GM12892 (cell line): ENCODE measurements around the gene NACC2.

ENCODE experiments used
- POLR2A ChIP-seq: IDR thresholded peaks from 2 replicates; pipeline ENCODE4 v1.6.1; 2011; ENCODE audit warnings: low read depth, low read length, control low read depth
- POLR2AphosphoS5 ChIP-seq: IDR thresholded peaks from 2 replicates; pipeline ENCODE4 v1.6.1; 2011; ENCODE audit warnings: low read depth, low read length, control low read depth
- TAF1 ChIP-seq: IDR thresholded peaks from 2 replicates; pipeline ENCODE4 v1.6.1; 2011; ENCODE audit warnings: low read depth, mild to moderate bottlenecking, control low read depth, low read length, borderline replicate concordance

GRCh38 chr9:136013524-136014034 is 81.5 kb downstream of the NACC2 start:
- TF ChIP-seq POLR2A (no peak), POLR2AphosphoS5 (no peak), TAF1 (no peak)
